ENCODE measurements around the gene PLET1.

Gene PLET1

GRCh38 chr11:112260490-112260889 lies at the start of gene PLET1:
TSS of gene PLET1 (minus strand) at chr11:112260860. CDS start at chr11:112260589, 271 bp downstream.
- Histone ChIP-seq H3K27ac (ENCODE audit: low read depth, low read length, poor library complexity, severe bottlenecking) (no peak within 1 kb of the TSS), H4K20me1 (ENCODE audit: insufficient read depth, low read length) (no peaks in the 10 kb centered on the region), H3F3A (ENCODE audit: insufficient read depth, low read length) (no peaks in the 10 kb centered on the region), H3K4me3 (ENCODE audit: low read depth, low read length, poor library complexity, severe bottlenecking) (no peak within 1 kb of the TSS), H3K4me1 (ENCODE audit: insufficient read depth, low read length, severe bottlenecking) (no peaks in the 10 kb centered on the region), H3K4me2 (ENCODE audit: low read length) (no peak within 1 kb of the TSS), H3K27me3 (ENCODE audit: insufficient read depth, low read length) (no peaks in the 10 kb centered on the region; the same call in 1 of the 2 replicates), H3K9me3 (ENCODE audit: low read length) (no peaks in the 10 kb centered on the region), H3K9me2 (ENCODE audit: low read depth, low read length) (no peaks in the 10 kb centered on the region), H3K79me2 (ENCODE audit: insufficient read depth, low read length) (no peaks in the 10 kb centered on the region), H3K36me3 (ENCODE audit: insufficient read depth, low read length) (no peaks in the 10 kb centered on the region), H2AFZ (ENCODE audit: low read length) (no peak within 1 kb of the TSS), H3K9ac (ENCODE audit: low read length) (no peak within 1 kb of the TSS)
- TF ChIP-seq EZH2 (IDR thresholded peaks at IDR 0.05; ENCODE audit: borderline replicate concordance, low read length) (no peak), CTCF (IDR thresholded peaks at IDR 0.05; ENCODE audit: low read length) (no peak)

- H3K4me3 ChIP-seq (ENCODE audit: low read depth, low read length, poor library complexity, severe bottlenecking): no peak overlapping the region
- no peaks in the 10 kb centered on the region for H3K9me3 ChIP-seq (ENCODE audit: low read length)
- no peak overlapping the region for H2AFZ ChIP-seq (ENCODE audit: low read length)
- no peaks in the 10 kb centered on the region for H3F3A ChIP-seq (ENCODE audit: insufficient read depth, low read length)
- H3K9me2 ChIP-seq (ENCODE audit: low read depth, low read length): no peaks in the 10 kb centered on the region
- no peaks in the 10 kb centered on the region for H4K20me1 ChIP-seq (ENCODE audit: insufficient read depth, low read length)
- no peak overlapping the region for H3K9ac ChIP-seq (ENCODE audit: low read length)
- no peak overlapping the region for H3K4me2 ChIP-seq (ENCODE audit: low read length)
- TF ChIP-seq EZH2 (IDR thresholded peaks at IDR 0.05; ENCODE audit: borderline replicate concordance, low read length) (no peak), CTCF (IDR thresholded peaks at IDR 0.05; ENCODE audit: low read length) (no peak)
- H3K36me3 ChIP-seq (ENCODE audit: insufficient read depth, low read length): no peaks in the 10 kb centered on the region
- peaks cover 16% of the 10 kb centered on the region; the same call in 1 of the 2 replicates for H3K27me3 ChIP-seq (ENCODE audit: insufficient read depth, low read length)
- H3K27ac ChIP-seq (ENCODE audit: low read depth, low read length, poor library complexity, severe bottlenecking): no peak overlapping the region
- H3K79me2 ChIP-seq (ENCODE audit: insufficient read depth, low read length): no peaks in the 10 kb centered on the region
- H3K4me1 ChIP-seq (ENCODE audit: insufficient read depth, low read length, severe bottlenecking): no peaks in the 10 kb centered on the region
These were observed 49.8 kb upstream of the PLET1 start for GRCh38 chr11:112310419-112310818.

- TF ChIP-seq CTCF (IDR thresholded peaks at IDR 0.05; ENCODE audit: low read length) (no peak), EZH2 (IDR thresholded peaks at IDR 0.05; ENCODE audit: borderline replicate concordance, low read length) (no peak)
- no peak overlapping the region for H3K4me3 ChIP-seq (ENCODE audit: low read depth, low read length, poor library complexity, severe bottlenecking)
- H4K20me1 ChIP-seq (ENCODE audit: insufficient read depth, low read length): no peaks in the 10 kb centered on the region
- no peaks in the 10 kb centered on the region for H3K9me2 ChIP-seq (ENCODE audit: low read depth, low read length)
- H3K36me3 ChIP-seq (ENCODE audit: insufficient read depth, low read length): no peaks in the 10 kb centered on the region
- peaks cover 16% of the 10 kb centered on the region; the same call in 1 of the 2 replicates for H3K27me3 ChIP-seq (ENCODE audit: insufficient read depth, low read length)
- no peaks in the 10 kb centered on the region for H3F3A ChIP-seq (ENCODE audit: insufficient read depth, low read length)
- H3K9ac ChIP-seq (ENCODE audit: low read length): no peak overlapping the region
- H2AFZ ChIP-seq (ENCODE audit: low read length): no peak overlapping the region
- H3K9me3 ChIP-seq (ENCODE audit: low read length): no peaks in the 10 kb centered on the region
- no peaks in the 10 kb centered on the region for H3K79me2 ChIP-seq (ENCODE audit: insufficient read depth, low read length)
- no peaks in the 10 kb centered on the region for H3K4me1 ChIP-seq (ENCODE audit: insufficient read depth, low read length, severe bottlenecking)
- no peak overlapping the region for H3K4me2 ChIP-seq (ENCODE audit: low read length)
- H3K27ac ChIP-seq (ENCODE audit: low read depth, low read length, poor library complexity, severe bottlenecking): no peak overlapping the region
These were observed 48.0 kb upstream of the PLET1 start for GRCh38 chr11:112308651-112309050.
